Endothelial cell of umbilical vein (primary cell): ENCODE data around the gene UBE3A.

ENCODE experiments used
- CTCF ChIP-seq, 2 donors: IDR thresholded peaks; 1 replicate in 1 of 2; 2 replicates in 1 of 2; pipeline ENCODE4 v1.5.1; 2011; ENCODE audit warnings: low read length in 2 of 2, mild to moderate bottlenecking in 2 of 2, moderate library complexity in 2 of 2, control low read depth in 1 of 2, inconsistent platforms in 1 of 2, low read depth in 1 of 2; ENCODE audit not compliant: insufficient read depth in 1 of 2; ENCODE audit errors: extremely low read depth in 1 of 2
- EZH2 ChIP-seq: IDR thresholded peaks from 2 replicates; pipeline ENCODE4 v1.6.1; 2012; ENCODE audit warnings: borderline replicate concordance, low read depth, mild to moderate bottlenecking, moderate library complexity, low read length, inconsistent platforms; ENCODE audit not compliant: severe bottlenecking
- GATA2 ChIP-seq: IDR thresholded peaks from 2 replicates; pipeline ENCODE4 v1.7.0; 2011; ENCODE audit warnings: low read depth, mild to moderate bottlenecking, moderate library complexity, mixed read lengths, low read length; ENCODE audit not compliant: insufficient read length, insufficient read depth
- JUN ChIP-seq: IDR thresholded peaks from 2 replicates; pipeline ENCODE4 v1.6.1; 2011; ENCODE audit warnings: borderline replicate concordance, low read depth; ENCODE audit not compliant: insufficient read length, insufficient read depth
- MAX ChIP-seq: IDR thresholded peaks from 2 replicates; pipeline ENCODE4 v1.6.1; 2011; ENCODE audit not compliant: insufficient read depth, insufficient read length
- POLR2A ChIP-seq: IDR thresholded peaks from 2 replicates; pipeline ENCODE4 v1.6.1; 2012; ENCODE audit warnings: low read depth, mild to moderate bottlenecking, control low read depth, low read length
- POLR2AphosphoS5 ChIP-seq: IDR thresholded peaks from 2 replicates; pipeline ENCODE4 v1.6.1; 2012; ENCODE audit warnings: low read depth, mild to moderate bottlenecking, control low read depth, low read length, moderate library complexity; ENCODE audit not compliant: insufficient read depth

- no peak for TF ChIP-seq POLR2A
- TF ChIP-seq CTCF (IDR thresholded peaks at IDR 0.05; ENCODE audit: extremely low read depth in 1 of 2, insufficient read depth in 1 of 2, low read depth in 1 of 2, low read length in 2 of 2), result no peak
- no peak for TF ChIP-seq MAX
- TF ChIP-seq EZH2, result no peak
- TF ChIP-seq JUN, result no peak
- no peak for TF ChIP-seq GATA2
- TF ChIP-seq POLR2AphosphoS5, result no peak
Observed at GRCh38 chr15:25433118-25433865, 5.5 kb downstream of the UBE3A start.
